Tibial nerve (tissue), 4 donors: ENCODE results near the gene PGBD5.

ENCODE experiments used
- CTCF ChIP-seq, 5 experiments: fragments of 200-600 bp in 3 of 5; fragments of 450-650 bp in 2 of 5; sonication (generic) in 3 of 5; IDR thresholded peaks; one replicate each; pipeline ENCODE4 v1.5.1; 2016 to 2019; ENCODE audit warnings: antibody characterized with exemption in 5 of 5, mild to moderate bottlenecking in 3 of 5, moderate library complexity in 2 of 5
- EP300 ChIP-seq, 2 donors: sonication (generic); formaldehyde crosslinking; IDR thresholded peaks; one replicate each; pipeline ENCODE4 v1.6.1; 2017; ENCODE audit warnings: antibody characterized with exemption in 2 of 2, mild to moderate bottlenecking in 1 of 2
- POLR2A ChIP-seq, 2 donors: fragments of 450-650 bp; IDR thresholded peaks; one replicate each; pipeline ENCODE4 v1.6.1; 2017; ENCODE audit warnings: antibody characterized with exemption in 2 of 2, mild to moderate bottlenecking in 2 of 2, moderate library complexity in 2 of 2

GRCh38 chr1:230424391-230425251 lies 1.5 kb downstream of the PGBD5 start:
- no peak for TF ChIP-seq CTCF (IDR thresholded peaks at IDR 0.05)
- TF ChIP-seq EP300 (IDR thresholded peaks at IDR 0.05) = no peak
- TF ChIP-seq POLR2A (IDR thresholded peaks at IDR 0.05) = no peak
